IMR-90 (cell line): ENCODE measurements around the gene RAVER2. TPM values are rescaled to one million over a fixed set of nuclear protein-coding genes. Genes with fewer than 3 reads are reported as not detected.

Source experiments
- ATAC-seq: fragments of 200-7000 bp; cut with Tn5 transposase; 2 replicates; pipeline ENCODE4 v1.9.1; 2020; ENCODE audit warnings: low read depth, mild to moderate bottlenecking, moderate library complexity
- BruUV-seq: library from RNA; stranded (reverse); fragments of 400-500 nt; replicated peaks from 2 replicates; lab custom pipeline; 2021; lab: Mats Ljungman, UMichigan
- CTCF ChIA-PET: fragments of 300-600 bp; formaldehyde crosslinking; extraction: SDS; loops from one replicate; lab custom pipeline; 2021; ENCODE audit warnings: antibody characterized with exemption; lab: Yijun Ruan, JAX
- POLR2A ChIA-PET: fragments of 300-600 bp; sonication (Branson Sonifier 250); formaldehyde crosslinking; loops from one replicate; lab custom pipeline; 2022; ENCODE audit warnings: antibody characterized with exemption; ENCODE audit not compliant: unreplicated experiment; lab: Charles Lee
- DNase-seq: peaks from one replicate; pipeline ENCODE4 v3.0.0; 2013
- H2AFZ ChIP-seq: replicated peaks from 2 replicates; pipeline ENCODE3; 2013; ENCODE audit warnings: low read length, mild to moderate bottlenecking; ENCODE audit not compliant: poor library complexity
- H2AK5ac ChIP-seq: 2 replicates; pipeline ENCODE4 v1.6.1; 2013; ENCODE audit warnings: low read depth, low read length, inconsistent platforms
- H2AK9ac ChIP-seq: replicated peaks from 2 replicates; pipeline ENCODE3; 2013; ENCODE audit warnings: mild to moderate bottlenecking, low read depth, low read length, moderate library complexity; ENCODE audit not compliant: poor library complexity
- H2BK120ac ChIP-seq: 2 replicates; pipeline ENCODE4 v1.6.1; 2013; ENCODE audit warnings: low read depth, low read length, inconsistent platforms
- H2BK15ac ChIP-seq: 3 replicates; pipeline ENCODE4 v1.6.1; 2013; ENCODE audit warnings: low read depth, low read length, inconsistent platforms
- H2BK20ac ChIP-seq: 2 replicates; pipeline ENCODE4 v1.6.1; 2013; ENCODE audit warnings: low read depth, mild to moderate bottlenecking, inconsistent platforms, low read length, moderate library complexity
- H2BK5ac ChIP-seq: 2 replicates; pipeline ENCODE4 v1.6.1; 2013; ENCODE audit warnings: mild to moderate bottlenecking, low read depth, low read length, inconsistent platforms; ENCODE audit not compliant: poor library complexity, severe bottlenecking
- H3K14ac ChIP-seq: replicated peaks from 2 replicates; pipeline ENCODE4 v1.6.1; 2013; ENCODE audit warnings: low read depth, low read length, inconsistent platforms
- H3K18ac ChIP-seq: 2 replicates; pipeline ENCODE4 v1.6.1; 2013; ENCODE audit warnings: low read depth, low read length, control low read depth
- H3K23ac ChIP-seq: 2 replicates; pipeline ENCODE4 v1.6.1; 2013; ENCODE audit warnings: low read depth, low read length, inconsistent platforms
- H3K27ac ChIP-seq: 2 replicates; pipeline ENCODE4 v1.5.1; 2013; ENCODE audit warnings: mild to moderate bottlenecking, control low read depth, low read length; ENCODE audit not compliant: insufficient read depth
- H3K27me3 ChIP-seq: 2 replicates; pipeline ENCODE4 v1.6.1; 2013; ENCODE audit warnings: low read length; ENCODE audit not compliant: control insufficient read depth, insufficient read depth
- H3K36me3 ChIP-seq: 2 replicates; pipeline ENCODE4 v1.6.1; 2013; ENCODE audit warnings: low read length, mixed read lengths; ENCODE audit not compliant: control insufficient read depth, insufficient read depth
- H3K4ac ChIP-seq: 2 replicates; pipeline ENCODE4 v1.6.1; 2013; ENCODE audit warnings: low read depth, low read length, inconsistent platforms
- H3K4me1 ChIP-seq: 2 replicates; pipeline ENCODE4 v1.6.1; 2013; ENCODE audit warnings: low read length, mixed read lengths; ENCODE audit not compliant: control insufficient read depth, insufficient read depth
- H3K4me2 ChIP-seq: 2 replicates; pipeline ENCODE4 v1.6.1; 2013; ENCODE audit warnings: low read depth, mild to moderate bottlenecking, control low read depth, low read length, moderate library complexity
- H3K4me3 ChIP-seq: 2 replicates; pipeline ENCODE4 v1.5.1; 2013; ENCODE audit warnings: low read depth, mild to moderate bottlenecking, control low read depth, low read length, moderate library complexity; ENCODE audit not compliant: insufficient read depth
- H3K56ac ChIP-seq: 2 replicates; pipeline ENCODE4 v1.6.1; 2013; ENCODE audit warnings: low read length, inconsistent platforms; ENCODE audit not compliant: insufficient read depth; ENCODE audit errors: extremely low read depth
- H3K79me1 ChIP-seq, 2 experiments: 2 replicates each; pipeline ENCODE4 v1.6.1; 2013; ENCODE audit warnings: low read length in 2 of 2, inconsistent platforms in 1 of 2, low read depth in 1 of 2
- H3K9ac ChIP-seq: 2 replicates; pipeline ENCODE4 v1.6.1; 2013; ENCODE audit warnings: low read depth, low read length, control low read depth
- H3K9me1 ChIP-seq: 2 replicates; pipeline ENCODE4 v1.6.1; 2013; ENCODE audit warnings: low read length, inconsistent platforms; ENCODE audit not compliant: insufficient read depth
- H3K9me3 ChIP-seq: 2 replicates; pipeline ENCODE4 v1.6.1; 2013; ENCODE audit warnings: low read length; ENCODE audit not compliant: control insufficient read depth, insufficient read depth
- H4K20me1 ChIP-seq: 2 replicates; pipeline ENCODE4 v1.6.1; 2013; ENCODE audit warnings: low read length, inconsistent platforms; ENCODE audit not compliant: insufficient read depth
- H4K5ac ChIP-seq: 2 replicates; pipeline ENCODE4 v1.6.1; 2013; ENCODE audit warnings: mild to moderate bottlenecking, low read depth, low read length, control low read depth
- H4K8ac ChIP-seq, 2 experiments: 2 replicates each; pipeline ENCODE4 v1.6.1; 2013; ENCODE audit warnings: low read depth in 2 of 2, low read length in 2 of 2, control low read depth in 1 of 2, inconsistent platforms in 1 of 2
- H4K91ac ChIP-seq: 2 replicates; pipeline ENCODE4 v1.6.1; 2013; ENCODE audit warnings: low read depth, low read length, inconsistent platforms; ENCODE audit not compliant: insufficient read depth
- FOS ChIP-seq: fragments of 150-350 bp; IDR thresholded peaks from 2 replicates; pipeline ENCODE4 v1.6.1; 2016; ENCODE audit warnings: low read depth, low read length
- MAZ ChIP-seq: IDR thresholded peaks from 2 replicates; pipeline ENCODE4 v1.6.1; 2012; ENCODE audit warnings: low read depth, mild to moderate bottlenecking, low read length, improper control_type of control experiment, moderate library complexity, borderline replicate concordance
- MXI1 ChIP-seq: IDR thresholded peaks from 2 replicates; pipeline ENCODE4 v1.6.1; 2012; ENCODE audit warnings: low read depth, mild to moderate bottlenecking, low read length, moderate library complexity, borderline replicate concordance
- NFE2L2 ChIP-seq: fragments of 150-350 bp; IDR thresholded peaks from 2 replicates; pipeline ENCODE4 v1.6.1; 2016; ENCODE audit warnings: low read depth, mild to moderate bottlenecking, low read length
- WGBS, 2 experiments: methylation state at CpG; one replicate each; pipeline versions ENCODE4 v1.1.5 to v1.1.7; 2013; ENCODE audit warnings: missing lambda C conversion rate in 2 of 2; ENCODE audit not compliant: insufficient read length in 1 of 2; ENCODE audit errors: extremely low coverage in 2 of 2; 5-methylcytosine and 5-hydroxymethylcytosine counted together
- dilution Hi-C: fragments of 300-500 bp; cut with HindIII; formaldehyde crosslinking; loops from one replicate; pipeline ENCODE4 v1.14.3; 2018; ENCODE audit warnings: low sequenced_read_pairs; ENCODE audit not compliant: unreplicated experiment
- in situ Hi-C: fragments of 300-500 bp; cut with MboI; formaldehyde crosslinking; loops from 3 replicates; pipeline ENCODE4 v1.14.3; 2019; ENCODE audit warnings: low sequenced_read_pairs, inconsistent platforms, mixed read lengths
- intact Hi-C: fragments of 100-400 bp; cut with micrococcal nuclease; formaldehyde crosslinking; loops from 2 replicates; pipeline ENCODE4 v1.10.0; 2022
- polyA plus RNA-seq, 3 experiments: library from polyadenylated mRNA; depleted of rRNA; stranded (reverse); fragments of >200 nt; gene quantifications; 2 replicates each; pipeline ENCODE4 v1.2.3, GENCODE V29; 2012; ENCODE audit warnings: low replicate concordance in 1 of 3
- total RNA-seq: library from RNA; depleted of rRNA; stranded (reverse); fragments of >200 nt; gene quantifications from 2 replicates; pipeline ENCODE4 v1.2.3, GENCODE V29; 2012
- TF ChIP-seq, protein P1 (sequence below): fragments of 150-350 bp; IDR thresholded peaks from 2 replicates; pipeline ENCODE4 v1.6.1; 2016; ENCODE audit warnings: low read depth, mild to moderate bottlenecking, low read length, moderate library complexity, borderline replicate concordance
- TF ChIP-seq, protein P2 (sequence below): fragments of 150-350 bp; IDR thresholded peaks from 2 replicates; pipeline ENCODE4 v1.6.1; 2017; ENCODE audit warnings: mild to moderate bottlenecking, antibody characterized with exemption, low read length, low read depth

Gene RAVER2
- total and polyA plus RNA-seq, 2 of the 4 experiments (the other 2 are of a cell fraction) = 3.7 to 6.1 TPM

DNA sequence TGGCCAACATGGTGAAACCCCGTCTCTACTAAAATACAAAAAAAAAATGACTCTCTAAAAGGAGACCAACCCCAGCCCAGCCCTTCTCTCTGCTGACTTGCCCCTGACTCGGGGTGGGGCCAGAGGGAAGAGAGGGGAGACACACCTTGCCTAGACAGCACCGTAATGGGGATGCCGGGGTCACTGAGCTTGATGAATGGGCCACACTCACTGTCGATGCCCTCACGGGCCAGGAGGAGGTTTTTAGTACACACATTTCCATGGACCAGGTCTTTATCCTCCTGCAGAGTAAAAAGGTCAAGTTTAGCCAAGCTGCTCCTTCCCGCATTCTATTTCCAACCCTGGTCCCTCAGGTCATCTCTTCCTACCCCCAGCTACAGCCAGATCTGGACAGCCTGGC lies 99.7 kb downstream of the RAVER2 start:
- no peaks in the 10 kb centered on the region for H3K9me3 ChIP-seq
- in situ Hi-C loops = no loop called here
- dilution Hi-C loops = no loop called here
- no peak overlapping the region for H3K4me2 ChIP-seq
- H3K4ac ChIP-seq = no peak overlapping the region
- H3K9me1 ChIP-seq = peaks cover 7% of the 10 kb centered on the region
- ChIA-PET CTCF (no interaction called here), POLR2A (no interaction called here)
- H3K14ac ChIP-seq = no peak overlapping the region
- H4K5ac ChIP-seq = no peak overlapping the region
- no peaks in the 10 kb centered on the region for H3K27me3 ChIP-seq
- no peak overlapping the region for H3K23ac ChIP-seq
- H3K56ac ChIP-seq = no peak overlapping the region
- H3K4me1 ChIP-seq = peaks cover 5% of the 10 kb centered on the region; the same call in 1 of the 2 replicates
- no peak overlapping the region for H2AK9ac ChIP-seq
- BruUV-seq = no TSS peak
- no peaks in the 10 kb centered on the region for H4K20me1 ChIP-seq
- H3K9ac ChIP-seq = no peak overlapping the region
- no peak overlapping the region for H2BK15ac ChIP-seq
- H4K91ac ChIP-seq = no peak overlapping the region
- H2BK120ac ChIP-seq = no peak overlapping the region
- H3K27ac ChIP-seq = no peak overlapping the region
- no peak overlapping the region for H2AFZ ChIP-seq
- TF ChIP-seq, protein P1, sequence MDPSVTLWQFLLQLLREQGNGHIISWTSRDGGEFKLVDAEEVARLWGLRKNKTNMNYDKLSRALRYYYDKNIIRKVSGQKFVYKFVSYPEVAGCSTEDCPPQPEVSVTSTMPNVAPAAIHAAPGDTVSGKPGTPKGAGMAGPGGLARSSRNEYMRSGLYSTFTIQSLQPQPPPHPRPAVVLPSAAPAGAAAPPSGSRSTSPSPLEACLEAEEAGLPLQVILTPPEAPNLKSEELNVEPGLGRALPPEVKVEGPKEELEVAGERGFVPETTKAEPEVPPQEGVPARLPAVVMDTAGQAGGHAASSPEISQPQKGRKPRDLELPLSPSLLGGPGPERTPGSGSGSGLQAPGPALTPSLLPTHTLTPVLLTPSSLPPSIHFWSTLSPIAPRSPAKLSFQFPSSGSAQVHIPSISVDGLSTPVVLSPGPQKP = no peak
- TF ChIP-seq, protein P2, sequence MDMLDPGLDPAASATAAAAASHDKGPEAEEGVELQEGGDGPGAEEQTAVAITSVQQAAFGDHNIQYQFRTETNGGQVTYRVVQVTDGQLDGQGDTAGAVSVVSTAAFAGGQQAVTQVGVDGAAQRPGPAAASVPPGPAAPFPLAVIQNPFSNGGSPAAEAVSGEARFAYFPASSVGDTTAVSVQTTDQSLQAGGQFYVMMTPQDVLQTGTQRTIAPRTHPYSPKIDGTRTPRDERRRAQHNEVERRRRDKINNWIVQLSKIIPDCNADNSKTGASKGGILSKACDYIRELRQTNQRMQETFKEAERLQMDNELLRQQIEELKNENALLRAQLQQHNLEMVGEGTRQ = no peak
- TF ChIP-seq MAZ = no peak
- no peak for TF ChIP-seq FOS
- no peak for TF ChIP-seq NFE2L2
- no peak for TF ChIP-seq MXI1
- WGBS, 2 experiments = 100% methylated on average over 1 of the region's 7 CpGs; no CpG with 5 or more reads in 1 of the 2 experiments
- no peak overlapping the region for H4K8ac ChIP-seq
- no peak for DNase-seq
- no peak overlapping the region for H2AK5ac ChIP-seq
- H2BK20ac ChIP-seq = no peak overlapping the region
- H3K18ac ChIP-seq = no peak overlapping the region
- intact Hi-C loops = no loop called here
- peaks cover 0 to 4% of the 10 kb centered on the region in 2 experiments; a peak in 1 of 4 replicates for H3K79me1 ChIP-seq
- no peak for ATAC-seq
- no peak overlapping the region for H2BK5ac ChIP-seq
- no peak overlapping the region for H3K4me3 ChIP-seq
- H3K36me3 ChIP-seq = peaks cover 77% of the 10 kb centered on the region
